ENCODE measurements around the gene KCNJ2.

KCNJ2 gene

GRCh38 chr17:70171159-70171558 is 1.8 kb downstream of the KCNJ2 start:
- Mint-ChIP-seq H3K9me3 (no peaks in the 10 kb centered on the region), H3K27me3 (ENCODE audit: low read depth) (peaks cover 46% of the 10 kb centered on the region), H3K4me3 (peak overlapping the region; percentile 79 to 90 (median 87)), H3K27ac (peak overlapping the region in 1 of 3 experiments; percentile 34), H3K4me1 (peaks cover 30% of the 10 kb centered on the region), H3K36me3 (ENCODE audit: low read depth) (peaks cover 7% of the 10 kb centered on the region)
- no peak for TF ChIP-seq CTCF (IDR thresholded peaks at IDR 0.05; ENCODE audit: unreplicated experiment in 3 of 3)

GRCh38 chr17:70172449-70172848 is 3.1 kb downstream of the KCNJ2 start:
- TF ChIP-seq CTCF (IDR thresholded peaks at IDR 0.05; ENCODE audit: unreplicated experiment in 3 of 3) = no peak
- no peak overlapping the region for H3K27ac Mint-ChIP-seq
- H3K9me3 Mint-ChIP-seq = no peaks in the 10 kb centered on the region
- H3K4me3 Mint-ChIP-seq = peak overlapping the region; percentile 35 to 69 (median 52)
- peaks cover 16% of the 10 kb centered on the region for H3K36me3 Mint-ChIP-seq (ENCODE audit: low read depth)
- peaks cover 46% of the 10 kb centered on the region for H3K27me3 Mint-ChIP-seq (ENCODE audit: low read depth)
- H3K4me1 Mint-ChIP-seq = peaks cover 30% of the 10 kb centered on the region

GRCh38 chr17:70172923-70173322 is 3.6 kb downstream of the KCNJ2 start:
- TF ChIP-seq CTCF (IDR thresholded peaks at IDR 0.05; ENCODE audit: unreplicated experiment in 3 of 3) = no peak
- no peaks in the 10 kb centered on the region for H3K9me3 Mint-ChIP-seq
- peaks cover 17% of the 10 kb centered on the region for H3K36me3 Mint-ChIP-seq (ENCODE audit: low read depth)
- peaks cover 45% of the 10 kb centered on the region for H3K27me3 Mint-ChIP-seq (ENCODE audit: low read depth)
- no peak overlapping the region for H3K27ac Mint-ChIP-seq
- H3K4me1 Mint-ChIP-seq = peaks cover 28% of the 10 kb centered on the region
- H3K4me3 Mint-ChIP-seq = peak overlapping the region in 2 of 3 experiments; percentile 52 to 69

GRCh38 chr17:70173681-70174080 is 4.3 kb downstream of the KCNJ2 start:
- no peak overlapping the region for H3K27ac Mint-ChIP-seq
- peaks cover 26% of the 10 kb centered on the region for H3K4me1 Mint-ChIP-seq
- peaks cover 17% of the 10 kb centered on the region for H3K36me3 Mint-ChIP-seq (ENCODE audit: low read depth)
- no peaks in the 10 kb centered on the region for H3K9me3 Mint-ChIP-seq
- H3K27me3 Mint-ChIP-seq (ENCODE audit: low read depth) = peaks cover 38% of the 10 kb centered on the region
- peak overlapping the region in 1 of 3 experiments; percentile 48 for H3K4me3 Mint-ChIP-seq
- TF ChIP-seq CTCF (IDR thresholded peaks at IDR 0.05; ENCODE audit: unreplicated experiment in 3 of 3) = no peak

- Mint-ChIP-seq H3K27me3 (ENCODE audit: low read depth) (no peaks in the 10 kb centered on the region), H3K4me1 (no peaks in the 10 kb centered on the region), H3K36me3 (ENCODE audit: low read depth) (peaks cover 9% of the 10 kb centered on the region), H3K4me3 (no peak overlapping the region), H3K9me3 (no peaks in the 10 kb centered on the region), H3K27ac (no peak overlapping the region)
- no peak for TF ChIP-seq CTCF (IDR thresholded peaks at IDR 0.05; ENCODE audit: unreplicated experiment in 3 of 3)
Measured at GRCh38 chr17:70181376-70181775, 12.0 kb downstream of the KCNJ2 start.

GRCh38 chr17:70181866-70182265 is 12.5 kb downstream of the KCNJ2 start:
- TF ChIP-seq CTCF (IDR thresholded peaks at IDR 0.05; ENCODE audit: unreplicated experiment in 3 of 3) = no peak
- Mint-ChIP-seq H3K27ac (no peak overlapping the region), H3K4me3 (no peak overlapping the region), H3K27me3 (ENCODE audit: low read depth) (no peaks in the 10 kb centered on the region), H3K9me3 (no peaks in the 10 kb centered on the region), H3K4me1 (no peaks in the 10 kb centered on the region), H3K36me3 (ENCODE audit: low read depth) (peaks cover 7% of the 10 kb centered on the region)
